ENCODE measurements around the gene AIMP1. TPM values are rescaled to one million over a fixed set of nuclear protein-coding genes. Genes with fewer than 3 reads are reported as not detected.

Gene AIMP1
- 24.6 and 31.9 TPM in 2 replicates for total RNA-seq (2014; rRNA removed; shearing (Covaris generic))

- peak; percentile 95 for DNase-seq (ENCODE audit: low spot score)
- in situ Hi-C loops (cut with HindIII; ENCODE audit: low sequenced_read_pairs), result no loop called here
These were observed at the start of gene AIMP1, which contains the start of gene TBCK for GRCh38 chr4:106315968-106316772. Gene AIMP1, plus strand, starts transcription at chr4:106316550. Its CDS starts 8,460 bp downstream, at chr4:106325010. Gene TBCK, minus strand, starts transcription at chr4:106316209. Its CDS starts 7,249 bp downstream, at chr4:106308960.

DNA sequence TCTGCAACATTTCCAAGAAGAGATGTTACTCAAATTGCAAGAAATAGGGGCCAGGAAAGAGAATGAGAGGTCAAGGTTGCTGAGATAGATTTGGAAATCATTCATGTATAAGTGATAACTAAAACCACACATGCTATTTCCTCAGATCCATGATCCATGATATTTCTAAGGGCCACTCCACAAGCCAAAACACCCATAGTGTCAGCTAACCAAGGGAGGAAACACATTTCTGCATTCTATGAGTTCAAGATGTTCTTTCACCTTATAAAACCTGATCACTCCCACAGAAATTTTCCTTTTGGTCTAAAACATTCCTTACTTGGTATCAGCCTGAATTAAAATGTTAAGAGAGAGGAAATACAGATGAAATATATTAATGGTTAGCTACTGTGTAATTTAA, 47.6 kb upstream of the AIMP1 start:
- DNase-seq (ENCODE audit: low spot score), result no peak
- in situ Hi-C loops (cut with HindIII; ENCODE audit: low sequenced_read_pairs), result no loop called here

DNA sequence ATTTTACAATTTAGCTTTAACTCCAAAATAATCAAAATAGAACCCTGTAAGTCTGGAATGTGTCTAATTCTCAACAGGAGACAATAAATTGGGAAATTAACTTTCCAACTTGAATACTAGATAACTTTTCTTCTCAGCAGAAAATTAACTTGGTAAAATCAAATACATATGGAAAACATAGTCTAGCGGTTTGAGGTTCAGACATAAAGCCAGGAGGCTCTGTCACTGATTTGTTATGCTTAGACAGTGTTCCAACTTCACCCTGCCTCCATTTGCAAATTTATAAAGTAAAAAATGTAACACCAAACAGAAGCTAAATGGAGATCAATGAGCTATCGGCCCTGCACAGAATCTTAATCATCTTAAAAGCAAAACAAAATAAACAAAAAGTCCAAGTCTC, 46.6 kb upstream of the AIMP1 start:
- no peak for DNase-seq (ENCODE audit: low spot score)
- in situ Hi-C loops (cut with HindIII; ENCODE audit: low sequenced_read_pairs), result no loop called here

- no peak for DNase-seq (ENCODE audit: low spot score)
- in situ Hi-C loops (cut with HindIII; ENCODE audit: low sequenced_read_pairs), result no loop called here
These were observed 45.6 kb upstream of the AIMP1 start for GRCh38 chr4:106270736-106271135.

- DNase-seq (ENCODE audit: low spot score), result no peak
- in situ Hi-C loops (cut with HindIII; ENCODE audit: low sequenced_read_pairs), result no loop called here
These were observed 42.5 kb upstream of the AIMP1 start for GRCh38 chr4:106273831-106274230.

DNA sequence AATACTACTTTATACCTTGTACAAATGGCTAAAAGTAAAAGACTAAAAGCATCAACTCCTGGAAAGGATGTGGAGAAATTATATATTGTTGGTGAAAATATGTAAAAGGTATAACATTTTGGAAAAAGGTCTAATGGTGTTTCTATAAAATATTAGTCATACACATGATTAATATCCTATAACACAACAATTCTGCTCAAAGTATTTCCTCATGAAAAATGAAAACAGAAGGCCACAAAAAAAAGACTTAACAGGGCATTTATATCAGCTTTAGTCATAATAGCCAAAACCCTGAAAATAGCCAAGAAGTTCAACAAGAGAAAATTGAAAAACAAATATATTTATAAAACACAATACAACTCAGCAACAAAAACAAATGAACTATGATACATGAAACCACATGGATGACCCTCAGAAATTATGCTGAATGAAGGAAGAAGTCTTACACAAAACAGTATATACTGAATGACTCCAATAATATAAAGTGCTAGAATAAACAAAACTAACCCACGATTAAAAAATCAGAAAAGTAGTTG, 39.1 kb upstream of the AIMP1 start:
- in situ Hi-C loops (cut with HindIII; ENCODE audit: low sequenced_read_pairs), result no loop called here
- DNase-seq (ENCODE audit: low spot score), result no peak

- in situ Hi-C loops (cut with HindIII; ENCODE audit: low sequenced_read_pairs), result no loop called here
- no peak for DNase-seq (ENCODE audit: low spot score)
These were observed 32.1 kb upstream of the AIMP1 start for GRCh38 chr4:106284227-106284626.

GRCh38 chr4:106286611-106287010, 29.7 kb upstream of the AIMP1 start:
- DNase-seq (ENCODE audit: low spot score), result no peak
- in situ Hi-C loops (cut with HindIII; ENCODE audit: low sequenced_read_pairs), result no loop called here

DNA sequence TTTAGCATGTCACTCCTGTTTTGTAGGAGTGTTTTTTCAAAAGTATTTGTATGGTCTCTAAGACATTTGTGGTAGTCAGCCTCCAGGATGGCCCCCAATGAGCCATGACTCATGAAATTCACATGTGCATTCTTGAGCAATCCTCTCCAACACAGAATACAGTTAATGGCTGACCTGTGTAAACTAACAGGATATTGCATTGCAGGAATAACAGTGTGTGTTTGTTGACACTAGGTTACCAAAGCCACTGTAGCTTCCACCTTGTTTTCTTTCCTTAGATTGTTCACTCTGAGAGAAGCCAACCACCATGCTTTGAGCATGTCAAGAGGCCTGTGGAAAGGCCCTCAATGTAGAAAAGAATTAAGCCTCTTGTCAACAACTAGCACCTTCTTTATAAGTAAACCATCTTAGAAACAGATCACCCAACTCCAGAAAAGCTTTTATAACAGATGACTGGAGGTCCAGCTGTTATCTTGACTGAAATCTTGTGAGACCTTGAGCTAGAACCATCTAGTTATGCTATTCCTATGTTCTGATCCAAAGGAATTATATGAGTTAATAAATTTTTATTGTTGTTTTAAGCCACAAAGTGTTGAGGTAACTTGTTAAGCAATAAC, 28.9 kb upstream of the AIMP1 start:
- in situ Hi-C loops (cut with HindIII; ENCODE audit: low sequenced_read_pairs), result no loop called here
- no peak for DNase-seq (ENCODE audit: low spot score)

DNA sequence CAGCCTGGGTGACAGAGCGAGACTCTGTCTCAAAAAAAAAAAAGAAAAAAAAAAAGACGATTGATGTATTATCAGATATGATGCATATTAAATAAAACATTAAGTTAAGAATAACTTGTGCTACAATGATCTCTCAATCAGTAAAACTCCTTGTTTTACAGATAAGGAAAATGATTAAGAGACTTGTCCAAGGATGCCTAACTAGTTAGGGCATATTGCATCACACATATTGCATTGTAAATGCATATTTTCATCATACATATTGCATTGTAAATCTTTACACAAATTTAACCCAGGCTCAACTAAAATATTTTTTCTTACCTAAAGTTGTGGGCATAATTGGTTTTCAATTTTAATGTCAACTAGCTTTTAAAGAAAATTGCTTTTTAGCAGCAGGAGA, 26.6 kb upstream of the AIMP1 start:
- in situ Hi-C loops (cut with HindIII; ENCODE audit: low sequenced_read_pairs), result no loop called here
- DNase-seq (ENCODE audit: low spot score), result no peak

GRCh38 chr4:106291678-106292077, 24.7 kb upstream of the AIMP1 start:
- in situ Hi-C loops (cut with HindIII; ENCODE audit: low sequenced_read_pairs), result no loop called here

DNA sequence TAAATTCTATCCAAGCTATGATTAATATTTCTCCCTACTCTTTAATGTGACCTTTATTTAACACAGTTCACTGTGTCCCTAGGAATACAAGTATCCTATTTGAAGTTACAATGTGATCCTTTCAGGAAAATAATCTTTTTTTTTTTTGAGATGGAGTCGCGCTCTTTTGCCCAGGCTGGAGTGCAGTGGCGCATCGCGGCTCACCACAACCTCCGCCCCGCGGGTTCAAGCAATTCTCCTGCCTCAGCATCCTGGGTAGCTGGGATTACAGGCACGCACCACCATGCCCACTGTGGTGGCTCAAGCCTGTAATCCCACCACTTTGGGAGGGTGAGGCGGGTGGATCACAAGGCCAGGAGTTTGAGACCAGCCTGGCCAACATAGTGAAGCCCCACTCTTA, 22.3 kb upstream of the AIMP1 start:
- no peak for DNase-seq (ENCODE audit: low spot score)
- in situ Hi-C loops (cut with HindIII; ENCODE audit: low sequenced_read_pairs), result no loop called here

More at GRCh38 chr4:106291678-106292077, 24.7 kb upstream of the AIMP1 start:
- no peak for DNase-seq (ENCODE audit: low spot score)

- in situ Hi-C loops (cut with HindIII; ENCODE audit: low sequenced_read_pairs), result no loop called here
These were observed 18.9 kb upstream of the AIMP1 start for GRCh38 chr4:106297245-106298035.

GRCh38 chr4:106299977-106300376, 16.4 kb upstream of the AIMP1 start:
- in situ Hi-C loops (cut with HindIII; ENCODE audit: low sequenced_read_pairs), result no loop called here
- no peak for DNase-seq (ENCODE audit: low spot score)

More at GRCh38 chr4:106297245-106298035, 18.9 kb upstream of the AIMP1 start:
- DNase-seq (ENCODE audit: low spot score), result no peak

DNA sequence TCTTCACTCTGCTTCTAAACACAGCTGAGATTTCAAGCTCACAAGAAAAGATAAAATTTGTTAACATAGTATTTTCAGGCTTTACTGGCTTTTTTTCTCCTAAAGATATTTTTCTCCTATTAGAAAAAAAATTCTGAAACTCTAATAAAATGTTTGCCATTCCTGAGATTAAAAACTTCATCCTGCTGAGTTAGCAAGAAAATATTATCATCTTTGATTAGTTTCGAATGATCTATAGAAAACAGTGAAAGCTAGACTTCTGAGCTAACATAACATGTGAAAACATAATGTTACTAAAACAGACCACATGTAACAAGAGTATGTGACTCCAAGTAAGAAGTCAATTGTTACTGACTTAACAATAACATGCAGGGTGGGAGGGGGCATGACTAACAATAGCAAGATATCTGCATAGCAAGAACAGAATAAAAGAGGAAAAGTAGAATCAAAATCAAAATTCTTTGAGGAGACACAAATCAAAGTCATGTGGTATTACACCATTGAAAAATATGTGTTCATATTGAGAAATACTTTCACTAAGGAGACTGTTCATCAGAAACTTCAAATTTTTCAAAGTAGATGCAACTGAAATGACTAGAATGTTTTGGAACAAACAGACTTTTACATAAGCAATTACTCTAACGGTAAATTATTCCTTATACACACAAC, 14.8 kb upstream of the AIMP1 start:
- no peak for DNase-seq (ENCODE audit: low spot score)

GRCh38 chr4:106302062-106302438, 14.3 kb upstream of the AIMP1 start:
- no peak for DNase-seq (ENCODE audit: low spot score)
- in situ Hi-C loops (cut with HindIII; ENCODE audit: low sequenced_read_pairs), result no loop called here

More for the DNA sequence above, 14.8 kb upstream of the AIMP1 start:
- in situ Hi-C loops (cut with HindIII; ENCODE audit: low sequenced_read_pairs), result no loop called here

GRCh38 chr4:106303548-106304281, 12.6 kb upstream of the AIMP1 start:
- in situ Hi-C loops (cut with HindIII; ENCODE audit: low sequenced_read_pairs), result no loop called here
- no peak for DNase-seq (ENCODE audit: low spot score)

DNA sequence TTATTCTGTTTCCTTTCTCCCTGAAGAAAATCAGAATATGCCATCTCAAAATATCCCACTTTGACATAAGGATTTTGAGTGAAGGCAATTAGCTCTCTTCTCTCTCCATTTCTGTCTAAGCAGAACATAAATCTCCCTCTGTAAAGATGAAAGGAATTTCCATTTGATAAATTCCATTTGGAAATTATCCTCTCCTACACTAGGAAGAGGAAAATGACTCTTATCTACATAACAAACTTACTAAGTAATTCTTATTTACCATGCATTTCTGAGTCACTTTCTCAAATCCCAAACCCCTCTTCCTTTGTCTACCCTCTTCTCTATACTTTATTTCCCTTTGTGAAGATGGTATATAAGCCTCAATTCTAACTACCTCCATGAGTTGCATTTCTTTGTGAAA, 11.7 kb upstream of the AIMP1 start:
- in situ Hi-C loops (cut with HindIII; ENCODE audit: low sequenced_read_pairs), result no loop called here
- DNase-seq (ENCODE audit: low spot score), result no peak

Data from G401 (cell line).